B cell (primary cell): Measurements from ENCODE around the gene STXBP2. TPM values are rescaled to one million over a fixed set of nuclear protein-coding genes. Genes with fewer than 3 reads are reported as not detected.

Experiments used
- ATAC-seq: fragments of 200-7000 bp; cut with Tn5 transposase; one replicate; pipeline ENCODE4 v1.10.0; 2021; ENCODE audit warnings: low read depth, mild to moderate bottlenecking, moderate number of reproducible peaks, moderate library complexity
- CTCF ChIA-PET: fragments of 350-600 bp; sonication (Branson Sonifier 250); formaldehyde crosslinking; loops from one replicate; lab custom pipeline; 2021; ENCODE audit warnings: antibody characterized with exemption, inconsistent platforms; lab: Charles Lee
- POLR2A ChIA-PET: fragments of 350-600 bp; sonication (Branson Sonifier 250); formaldehyde crosslinking; loops from one replicate; lab custom pipeline; 2021; ENCODE audit warnings: antibody characterized with exemption; lab: Charles Lee
- DNase-seq: peaks from one replicate; pipeline ENCODE4 v3.0.0; 2013
- H2AFZ ChIP-seq: 2 replicates; pipeline ENCODE4 v1.6.1; 2012; ENCODE audit warnings: mild to moderate bottlenecking, low read depth, low read length; ENCODE audit not compliant: insufficient read depth, poor library complexity, severe bottlenecking
- H3K27ac ChIP-seq, 2 donors: 1 replicate in 1 of 2; 2 replicates in 1 of 2; pipeline ENCODE4 v1.5.1; 2012 to 2013; ENCODE audit warnings: low read length in 2 of 2, mild to moderate bottlenecking in 2 of 2, moderate library complexity in 1 of 2
- H3K27me3 ChIP-seq, 4 experiments: fragments of 200-600 bp in 1 of 4; sonication (generic) in 1 of 4; replicated peaks in 1 of 4; 1 replicate in 2 of 4; 2 replicates in 2 of 4; pipeline versions ENCODE4 v1.6.1 to v1.7.0; 2013 to 2016; ENCODE audit warnings: low read length in 3 of 4, mild to moderate bottlenecking in 2 of 4, mixed read lengths in 1 of 4, moderate library complexity in 1 of 4; ENCODE audit not compliant: insufficient read depth in 4 of 4, control insufficient read depth in 3 of 4; ENCODE audit errors: control extremely low read depth in 1 of 4
- H3K36me3 ChIP-seq, 2 experiments: replicated peaks in 1 of 2; 1 replicate in 1 of 2; 2 replicates in 1 of 2; pipeline versions ENCODE4 v1.6.1 to v1.7.1; 2013; ENCODE audit warnings: low read length in 1 of 2; ENCODE audit not compliant: insufficient read depth in 2 of 2, control insufficient read depth in 1 of 2; ENCODE audit errors: control extremely low read depth in 1 of 2, extremely low read depth in 1 of 2
- H3K4me1 ChIP-seq, 2 donors: fragments of 200-600 bp in 1 of 2; sonication (generic) in 1 of 2; 1 replicate in 1 of 2; 2 replicates in 1 of 2; pipeline versions ENCODE4 v1.5.1 to v1.6.1; 2013 to 2017; ENCODE audit warnings: low read length in 2 of 2; ENCODE audit not compliant: control insufficient read depth in 2 of 2, insufficient read depth in 2 of 2
- H3K4me2 ChIP-seq: replicated peaks from 2 replicates; pipeline ENCODE3; 2012; ENCODE audit warnings: mild to moderate bottlenecking, low read depth, low read length; ENCODE audit not compliant: poor library complexity, severe bottlenecking
- H3K4me3 ChIP-seq, 5 experiments: fragments of 200-600 bp in 1 of 5; sonication (generic) in 1 of 5; 1 replicate in 3 of 5; 2 replicates in 2 of 5; pipeline versions ENCODE4 v1.5.1 to v1.7.0; 2011 to 2016; ENCODE audit warnings: low read length in 4 of 5, mild to moderate bottlenecking in 4 of 5, low read depth in 2 of 5, control low read depth in 1 of 5, moderate library complexity in 1 of 5; ENCODE audit not compliant: insufficient read depth in 1 of 5; ENCODE audit errors: control extremely low read depth in 1 of 5, extremely low read depth in 1 of 5
- H3K79me2 ChIP-seq: fragments of 200-600 bp; sonication (generic); one replicate; pipeline ENCODE4 v1.6.0; 2016; ENCODE audit warnings: low read length; ENCODE audit not compliant: control insufficient read depth, insufficient read depth
- H3K9ac ChIP-seq: fragments of 200-600 bp; sonication (generic); 2 replicates; pipeline ENCODE4 v1.6.1; 2017; ENCODE audit warnings: mild to moderate bottlenecking, low read length, moderate library complexity
- H3K9me3 ChIP-seq, 3 donors: one replicate each; pipeline versions ENCODE4 v1.6.1 to v1.7.1; 2013; ENCODE audit warnings: low read length in 2 of 3; ENCODE audit not compliant: control insufficient read depth in 2 of 3, insufficient read depth in 1 of 3; ENCODE audit errors: control extremely low read depth in 1 of 3
- H4K20me1 ChIP-seq: 2 replicates; pipeline ENCODE4 v1.6.0; 2012; ENCODE audit warnings: mild to moderate bottlenecking, low read length; ENCODE audit not compliant: insufficient read depth, control insufficient read depth, poor library complexity, severe bottlenecking
- H3K27ac Mint-ChIP-seq: one replicate; pipeline ENCODE4 v1.8.0; 2021; ENCODE audit warnings: mixed read lengths
- H3K27me3 Mint-ChIP-seq: one replicate; pipeline ENCODE4 v1.8.0; 2021; ENCODE audit warnings: mixed read lengths
- H3K4me1 Mint-ChIP-seq: one replicate; pipeline ENCODE4 v1.8.0; 2021; ENCODE audit warnings: mixed read lengths
- H3K4me3 Mint-ChIP-seq: one replicate; pipeline ENCODE4 v1.8.0; 2021; ENCODE audit warnings: mixed read lengths
- H3K9me3 Mint-ChIP-seq: one replicate; pipeline ENCODE4 v1.8.0; 2022; ENCODE audit warnings: mixed read lengths; ENCODE audit not compliant: insufficient read depth
- CTCF ChIP-seq: fragments of 200-600 bp; IDR thresholded peaks from one replicate; pipeline ENCODE4 v1.8.0; 2022; ENCODE audit warnings: antibody characterized with exemption, mild to moderate bottlenecking
- EZH2 ChIP-seq: IDR thresholded peaks from 2 replicates; pipeline ENCODE4 v1.6.1; 2012; ENCODE audit warnings: borderline replicate concordance, low read depth, mild to moderate bottlenecking, moderate library complexity, low read length; ENCODE audit not compliant: insufficient read depth, poor library complexity, severe bottlenecking
- WGBS: methylation state at CpG from one replicate; pipeline ENCODE4 v1.1.5; 2013; ENCODE audit warnings: missing lambda C conversion rate; ENCODE audit not compliant: insufficient coverage; 5-methylcytosine and 5-hydroxymethylcytosine counted together
- intact Hi-C: fragments of 100-400 bp; cut with micrococcal nuclease; formaldehyde crosslinking; loops from one replicate; pipeline ENCODE4 v1.10.0; 2022
- polyA plus RNA-seq: library from polyadenylated mRNA; depleted of rRNA; stranded (reverse); fragments of >200 nt; gene quantifications from 2 replicates; pipeline ENCODE4 v1.2.3, GENCODE V29; 2012
- total RNA-seq, 2 donors: library from RNA; stranded (reverse); fragments of 120-200 nt in 1 of 2; gene quantifications; 1 replicate in 1 of 2; 2 replicates in 1 of 2; pipeline versions ENCODE4 v1.2.3 to v1.2.4, GENCODE V29; 2013 to 2022

The STXBP2 gene
- total and polyA plus RNA-seq, 2 donors (not counting 1 experiment from before 2014, with no cell fraction given), result 222 to 226 TPM

GRCh38 chr19:7619671-7620441 is 17.1 kb upstream of the STXBP2 start:
- intact Hi-C loops, result no loop called here
- Mint-ChIP-seq H3K27me3 (no peaks in the 10 kb centered on the region), H3K9me3 (no peaks in the 10 kb centered on the region), H3K4me3 (no peak overlapping the region), H3K27ac (no peak overlapping the region), H3K4me1 (no peaks in the 10 kb centered on the region)
- ChIA-PET CTCF (no interaction called here), POLR2A (interaction anchor here (0.7 kb wide), 1 partner anchor 61 kb away, joined by 5 read pairs; the partner anchor contains the start of gene TRAPPC5)
- H3K4me2 ChIP-seq, result no peak overlapping the region
- H3K36me3 ChIP-seq, result peaks cover 5 to 56% of the 10 kb centered on the region in 2 experiments
- no peaks in the 10 kb centered on the region for H3K27me3 ChIP-seq
- no peak overlapping the region for H3K4me3 ChIP-seq
- no peak overlapping the region for H2AFZ ChIP-seq
- DNase-seq, result no peak
- no peak for TF ChIP-seq CTCF
- no peak for TF ChIP-seq EZH2
- no peak for ATAC-seq
- H3K9me3 ChIP-seq, result peaks cover 0 to 6% (median 0%) of the 10 kb centered on the region in 3 donors
- H3K9ac ChIP-seq, result no peak overlapping the region
- H4K20me1 ChIP-seq, result peaks cover 6% of the 10 kb centered on the region
- 96% methylated on average over 43 of the region's 48 CpGs for WGBS
- no peaks in the 10 kb centered on the region for H3K4me1 ChIP-seq
- no peaks in the 10 kb centered on the region for H3K79me2 ChIP-seq
- H3K27ac ChIP-seq, result no peak overlapping the region
